GM21360 (cell line): Measurements from ENCODE around the gene GRM4.

Source experiments
- ATAC-seq: cut with Tn5 transposase; IDR thresholded peaks from one replicate; pipeline ENCODE4 v1.9.1; 2021; ENCODE audit warnings: mild to moderate bottlenecking, moderate library complexity; ENCODE audit not compliant: unreplicated experiment

Gene GRM4

DNA sequence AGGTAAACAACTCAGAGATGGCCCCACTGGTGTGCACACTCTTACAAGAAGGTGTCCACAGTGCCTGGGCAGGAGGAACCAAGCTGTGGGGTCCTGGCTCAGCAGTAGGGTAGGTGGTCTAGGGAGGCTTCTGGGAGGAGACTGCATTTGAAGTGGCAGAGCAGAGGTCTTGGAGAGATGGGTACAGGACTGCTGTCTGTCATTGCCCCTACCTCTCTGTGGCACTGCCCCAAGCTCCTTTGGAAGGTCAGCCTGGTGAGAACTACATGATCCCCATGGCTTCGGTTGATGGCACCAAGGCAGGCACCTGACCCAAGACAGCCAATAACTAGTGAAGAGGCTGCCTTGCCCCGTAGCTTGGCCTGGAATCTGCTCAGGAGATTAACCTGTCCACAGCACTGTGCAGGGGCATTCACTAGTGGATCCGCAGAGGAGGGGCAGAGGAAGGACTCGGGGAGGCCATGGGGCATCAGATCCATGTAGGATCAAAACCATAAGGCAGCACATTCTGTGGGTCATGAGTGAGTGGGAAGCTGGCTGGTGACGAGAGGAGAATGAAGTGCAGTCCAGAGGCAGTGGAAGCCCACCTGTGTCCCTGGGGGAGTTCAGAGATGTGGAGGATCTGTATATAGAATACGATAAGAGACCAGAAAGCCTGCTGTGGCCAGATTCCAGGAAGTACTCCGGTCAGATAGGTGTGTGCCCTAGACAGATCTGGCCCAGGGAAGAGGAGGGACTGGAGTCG, 162.0 kb downstream of the GRM4 start:
- no peak for ATAC-seq

DNA sequence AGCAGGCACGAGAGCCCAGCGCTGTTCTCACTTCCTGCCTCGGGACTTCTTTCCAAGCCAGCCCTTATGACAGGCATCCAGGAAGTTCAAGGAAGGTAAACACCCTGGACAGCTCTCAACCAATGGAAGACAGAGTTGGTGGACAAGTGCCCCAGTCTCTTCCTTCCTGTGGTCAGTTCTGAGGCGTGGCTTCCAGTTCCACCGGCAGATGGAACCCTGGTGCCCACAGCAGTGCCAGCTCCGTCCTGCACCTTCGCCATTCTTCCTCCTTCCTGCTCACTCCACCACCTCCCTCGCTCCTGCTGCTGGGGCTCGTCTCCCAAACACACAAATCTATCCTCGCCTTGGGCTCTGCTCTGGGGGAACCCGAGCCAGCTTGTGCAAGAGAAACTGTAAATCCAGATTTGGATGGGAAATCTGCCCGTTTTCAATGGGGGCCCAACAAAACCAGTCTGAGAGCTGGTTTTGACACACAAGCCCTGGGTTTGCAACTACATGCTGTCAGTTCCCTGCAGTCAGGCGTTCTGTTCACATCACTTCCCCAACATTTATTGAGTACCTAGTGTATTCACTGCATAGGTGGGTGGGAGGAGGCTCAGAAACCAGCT, 162.7 kb downstream of the GRM4 start:
- no peak for ATAC-seq

DNA sequence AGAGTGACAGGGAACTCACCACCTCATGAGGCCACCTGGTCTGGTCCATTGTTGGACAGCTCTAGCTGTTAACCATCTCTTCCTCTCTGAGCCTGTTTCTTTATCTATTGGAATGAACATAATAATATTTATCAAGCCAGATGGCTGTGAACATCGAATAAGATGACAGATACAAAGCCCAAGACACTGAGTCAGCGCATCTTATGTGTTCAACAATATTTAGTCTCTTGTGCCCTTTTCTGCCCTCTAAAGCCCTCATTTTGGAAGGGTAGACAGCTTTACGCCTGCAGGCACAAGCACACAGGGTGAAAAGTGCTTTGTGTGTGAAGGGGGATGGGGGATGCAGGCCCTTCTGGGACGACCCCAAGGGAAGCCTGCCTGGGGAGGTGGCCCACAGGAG, 164.0 kb downstream of the GRM4 start:
- no peak for ATAC-seq

DNA sequence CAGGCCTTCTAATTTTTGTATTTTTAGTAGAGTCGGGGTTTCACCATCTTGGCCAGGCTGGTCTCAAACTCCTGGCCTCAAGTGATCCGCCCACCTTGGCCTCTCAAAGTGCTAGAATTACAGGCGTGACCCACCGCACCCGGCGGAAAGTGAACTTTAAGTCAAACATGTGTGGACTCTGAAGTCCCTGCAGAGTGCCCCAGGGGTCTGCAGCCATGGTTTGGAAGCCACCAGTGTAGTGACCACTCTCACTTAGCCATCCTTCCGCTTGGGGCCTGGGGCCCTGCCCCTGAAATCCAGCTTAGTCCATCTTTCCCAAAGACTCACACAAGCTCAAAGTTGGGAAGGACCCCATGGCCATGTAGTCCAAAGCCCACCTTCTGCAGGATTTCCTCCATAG, 164.5 kb downstream of the GRM4 start:
- ATAC-seq = no peak

DNA sequence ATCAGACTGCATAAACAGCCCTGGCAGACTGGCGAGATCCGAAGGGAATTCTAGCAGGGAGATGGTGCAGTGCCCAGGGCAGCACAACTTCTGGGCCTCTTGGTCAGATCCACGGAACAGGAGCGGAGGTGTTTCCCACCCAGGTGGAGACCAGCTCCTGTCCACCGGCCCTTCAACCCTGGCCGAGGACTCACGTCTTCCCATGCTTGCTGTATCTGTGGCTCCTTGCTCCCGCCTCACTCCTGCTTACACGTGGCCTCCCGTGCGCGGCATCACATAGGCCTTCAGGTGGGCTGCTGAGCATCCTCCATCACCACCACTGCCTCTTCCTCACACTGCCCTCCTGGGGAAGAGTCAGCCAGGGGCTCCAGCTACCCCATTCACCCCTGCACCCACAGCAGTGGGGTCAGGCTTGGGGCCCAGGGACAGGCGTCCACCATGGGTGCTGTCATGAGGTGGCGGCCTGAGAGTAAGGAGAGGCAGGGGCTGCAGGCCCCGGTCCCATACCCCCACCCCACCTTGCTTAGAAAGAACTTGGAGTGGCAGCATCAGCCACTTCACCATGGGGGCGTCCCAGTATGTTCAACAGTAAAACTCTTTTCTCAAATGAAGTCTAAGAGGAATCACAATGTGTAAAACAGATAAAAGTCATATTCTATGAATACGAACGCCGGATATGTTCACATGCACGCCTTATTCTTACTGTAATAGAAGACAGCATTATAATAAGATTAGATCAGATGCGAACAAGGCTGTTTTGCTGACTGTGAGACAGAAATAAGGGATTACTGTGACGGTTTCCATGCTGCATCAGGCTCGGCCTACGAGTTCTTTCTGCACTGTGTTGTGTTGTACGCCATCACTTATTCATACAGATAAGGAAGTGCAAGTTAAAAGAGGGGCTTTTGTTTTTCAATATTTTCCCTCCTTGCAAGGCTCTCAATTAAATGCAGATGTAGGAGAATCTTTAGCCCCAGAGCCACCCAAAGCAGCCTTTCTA, 165.4 kb downstream of the GRM4 start:
- no peak for ATAC-seq

DNA sequence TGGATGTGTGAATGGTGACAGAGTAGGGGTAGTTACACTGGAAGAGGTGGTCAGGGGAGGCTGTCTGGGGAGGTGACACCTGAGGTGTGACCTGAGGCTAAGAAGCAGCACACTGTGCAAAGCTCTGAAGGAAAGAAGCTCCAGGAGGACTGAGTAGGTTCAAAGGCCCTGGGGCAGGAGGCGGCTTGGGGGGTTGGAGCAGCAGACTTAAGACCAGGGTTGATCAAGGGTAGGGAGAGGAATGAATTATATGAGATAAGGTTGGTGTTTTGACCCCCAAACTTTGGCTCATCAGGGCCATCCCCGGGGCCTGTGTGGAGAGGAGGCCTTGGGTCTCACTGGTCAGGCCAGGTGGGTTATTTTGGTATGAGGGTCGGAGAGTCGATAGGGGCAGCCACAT, 166.1 kb downstream of the GRM4 start:
- no peak for ATAC-seq

DNA sequence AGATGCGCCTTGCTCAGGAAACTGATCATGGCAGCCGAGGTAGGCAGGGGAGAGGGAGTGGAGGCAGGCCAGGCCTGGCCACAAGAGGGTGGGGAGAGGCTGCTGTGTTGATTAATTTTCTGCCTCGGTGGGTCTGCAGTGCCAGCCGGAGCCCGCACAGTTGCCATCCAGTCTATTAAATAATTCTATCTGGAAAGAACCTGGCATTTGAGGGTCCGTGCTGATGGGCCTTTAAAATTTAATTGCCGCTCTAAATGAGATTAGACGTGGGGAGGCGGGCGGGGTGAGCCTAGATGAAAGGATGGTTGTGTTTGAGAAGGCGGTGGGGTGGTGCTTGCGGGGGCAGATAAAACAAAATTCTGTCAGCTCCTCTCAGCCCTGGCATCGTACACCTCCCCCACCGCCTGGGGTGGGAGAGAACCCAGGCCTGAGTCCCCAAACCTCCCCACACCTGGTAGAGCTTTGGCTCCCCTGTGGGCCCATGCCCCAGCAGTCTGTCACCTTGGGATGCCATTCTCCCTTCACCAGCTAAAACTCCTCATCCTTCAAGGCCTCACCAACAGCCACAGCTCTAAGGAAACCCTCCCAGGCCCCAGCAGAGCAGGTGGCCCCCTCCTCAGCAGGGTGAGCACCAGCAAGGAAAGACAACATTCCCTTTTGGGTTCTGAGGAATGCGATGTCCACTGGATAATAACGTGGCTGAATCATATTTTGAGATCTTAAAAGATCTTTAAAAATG, 167.3 kb downstream of the GRM4 start:
- ATAC-seq = no peak

DNA sequence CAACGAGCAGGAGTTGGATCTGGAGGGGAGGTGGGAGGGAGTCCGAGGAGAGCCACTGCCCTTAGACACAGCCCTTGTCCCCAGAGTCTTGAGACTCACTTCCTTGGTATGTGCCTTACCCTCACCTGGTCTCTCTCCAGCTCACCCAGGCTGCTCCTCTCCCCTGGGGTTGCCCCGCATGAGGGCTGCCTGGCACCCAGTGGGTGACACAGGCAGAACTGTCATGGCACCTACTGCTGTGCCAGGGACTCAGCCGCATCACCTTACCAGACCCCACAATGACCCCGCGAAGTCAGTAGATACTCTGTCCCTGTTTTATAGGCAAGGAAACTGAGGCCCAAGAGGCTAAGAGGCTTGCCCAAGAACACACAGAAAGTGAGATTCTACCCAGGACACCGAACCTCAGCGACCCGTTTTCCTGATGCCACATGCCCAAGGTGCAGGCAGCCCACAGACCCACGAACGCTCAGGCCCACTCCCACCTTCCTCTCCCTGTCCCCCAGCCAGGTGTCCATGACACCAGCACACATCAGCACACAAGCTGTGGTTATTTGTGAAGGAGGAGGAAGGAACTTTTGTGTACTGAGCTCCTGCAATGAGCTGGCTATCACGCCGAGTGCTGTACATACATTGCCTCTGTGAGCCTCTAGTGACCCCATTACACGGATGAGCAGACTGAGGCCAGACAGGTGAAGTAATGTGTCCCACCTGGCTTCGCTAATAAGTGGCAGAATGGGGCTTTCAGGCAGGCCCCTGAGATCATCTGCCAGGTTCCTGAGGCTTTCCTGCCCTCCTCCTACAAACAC, 168.1 kb downstream of the GRM4 start:
- ATAC-seq = no peak

DNA sequence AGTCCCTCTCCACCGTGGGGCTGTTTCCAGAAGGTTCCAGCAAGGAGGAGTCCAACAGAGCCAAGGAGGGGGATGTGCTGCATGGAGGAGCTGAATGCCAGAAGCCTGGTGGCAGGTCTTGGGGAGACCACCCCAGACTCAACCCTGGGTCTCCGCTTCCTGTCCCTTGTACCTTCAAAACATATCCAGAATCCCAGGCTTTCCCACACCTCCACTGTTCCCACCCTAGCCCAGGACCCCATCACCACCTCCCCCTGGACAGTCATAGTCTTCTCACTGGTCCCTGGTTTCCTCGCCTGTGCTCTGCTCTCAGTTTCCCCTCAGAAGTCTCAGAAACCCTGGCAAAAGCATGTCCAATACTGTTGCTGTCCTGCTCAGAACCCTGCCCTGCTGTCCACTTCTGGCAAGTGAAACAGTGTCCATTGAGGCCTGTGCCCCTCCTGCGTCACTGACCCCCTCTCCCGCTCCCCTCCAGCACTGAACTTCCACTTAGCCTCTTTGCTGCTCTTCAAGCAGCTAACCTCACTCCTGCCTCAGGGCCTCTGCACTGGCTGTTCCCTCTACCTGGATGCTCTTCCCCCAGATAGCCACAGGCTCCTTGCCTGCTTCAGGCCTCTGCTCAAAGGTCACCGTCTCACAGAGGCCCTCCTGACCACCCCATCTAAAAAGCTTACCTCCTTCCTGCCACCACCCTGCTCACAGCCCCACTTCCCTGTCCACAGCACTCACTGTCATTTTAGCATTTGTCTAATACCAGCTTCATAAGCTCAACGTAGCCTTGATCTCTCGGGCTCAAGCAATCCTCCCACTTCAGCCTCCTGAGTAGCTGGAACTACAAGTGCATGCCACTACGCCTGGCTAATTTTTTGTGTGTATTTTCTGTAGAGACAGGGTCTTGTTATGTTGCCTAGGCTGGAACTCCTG, 169.2 kb downstream of the GRM4 start:
- no peak for ATAC-seq

DNA sequence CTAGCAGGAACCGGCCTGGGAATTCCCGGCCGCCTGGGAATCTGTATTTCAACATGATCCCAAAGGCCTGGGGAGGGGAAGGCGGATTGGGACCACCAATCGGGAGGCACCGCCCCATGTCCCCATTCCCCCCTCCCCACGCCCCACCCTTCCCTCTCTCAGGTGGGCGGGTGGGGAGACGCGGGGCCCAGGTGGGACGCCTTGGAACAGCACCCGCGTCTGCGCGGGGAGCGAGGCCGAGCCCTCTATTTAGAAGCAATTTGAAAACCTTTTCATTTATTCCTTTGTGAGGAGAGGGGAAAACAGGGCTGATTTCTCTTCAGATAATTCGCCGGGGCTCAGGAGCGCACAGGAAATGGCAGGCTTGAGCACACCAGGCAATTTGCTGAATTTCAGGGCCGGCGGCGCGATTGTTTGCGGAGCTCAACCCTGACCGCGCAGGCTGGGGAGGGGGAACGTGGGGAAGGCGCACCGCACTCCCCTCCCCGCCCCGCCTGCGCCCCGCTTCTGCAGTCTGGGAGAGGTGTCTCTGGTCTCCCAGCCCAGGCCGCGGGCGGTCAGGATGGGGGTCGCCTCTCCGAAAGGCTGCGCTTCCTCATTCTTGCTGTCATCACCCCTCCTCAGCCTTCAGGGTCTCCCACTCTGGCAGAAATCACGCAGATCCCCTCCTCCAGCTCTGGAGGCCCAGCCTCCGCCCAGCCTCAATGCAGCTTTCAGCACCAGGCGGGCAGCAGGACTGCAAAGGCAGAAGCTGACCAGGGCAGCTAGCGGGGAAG, 170.0 kb downstream of the GRM4 start:
- ATAC-seq = no peak

DNA sequence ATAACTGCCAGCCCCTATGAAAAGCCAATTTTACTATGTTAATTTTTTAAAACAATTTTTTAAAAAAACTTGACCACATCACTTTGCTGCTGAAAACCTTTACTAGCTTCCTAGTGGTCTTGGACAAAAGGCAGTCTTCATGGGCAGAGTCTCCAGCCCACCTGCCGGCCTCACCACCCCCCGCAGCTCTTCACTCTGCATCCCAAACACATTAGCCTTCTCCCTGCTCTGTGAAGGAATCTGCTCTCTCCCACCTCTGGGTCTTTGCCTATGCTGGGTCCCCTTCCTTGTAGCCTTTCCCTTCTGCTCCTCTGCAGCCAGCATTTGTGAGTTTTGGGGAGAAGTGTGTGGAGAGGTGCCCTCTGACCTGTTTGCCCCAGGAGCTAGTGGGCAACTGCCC, 171.4 kb downstream of the GRM4 start:
- no peak for ATAC-seq

DNA sequence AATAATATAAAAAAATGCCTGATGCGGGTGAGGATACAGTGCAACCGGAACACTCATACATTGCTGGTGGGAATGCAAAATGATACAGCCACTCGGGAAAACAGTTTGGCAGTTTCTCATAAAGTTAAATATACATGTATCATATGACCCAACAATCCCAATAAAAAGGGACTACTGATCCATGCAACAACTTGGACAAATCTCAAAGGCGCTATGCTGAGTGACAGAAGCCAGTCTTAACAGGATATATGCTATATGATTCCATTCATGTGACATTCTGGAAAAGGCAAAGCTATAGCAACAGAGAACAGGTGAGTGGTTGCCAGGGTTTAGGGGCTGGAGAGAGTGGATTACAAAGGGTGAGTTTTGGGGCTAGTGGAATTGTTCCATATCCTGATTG, 171.9 kb downstream of the GRM4 start:
- ATAC-seq = no peak

DNA sequence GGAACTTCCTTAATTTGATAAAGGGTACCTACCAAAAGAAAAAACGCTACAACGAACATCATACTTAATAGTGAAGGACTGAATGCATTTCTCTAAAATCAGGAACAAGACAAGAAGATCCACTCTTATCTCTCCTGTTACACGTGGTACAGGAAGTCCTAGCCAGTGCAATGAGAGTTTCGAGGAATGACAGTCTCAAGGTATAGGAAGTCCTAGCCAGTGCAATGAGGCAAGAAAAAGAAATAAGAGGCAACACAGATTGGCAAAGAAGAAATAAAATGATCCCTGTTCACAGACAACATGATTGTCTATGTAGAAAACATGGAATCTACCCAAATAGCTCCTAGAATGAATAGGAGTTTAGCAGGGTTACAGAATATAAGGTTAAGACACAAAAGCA, 174.3 kb downstream of the GRM4 start:
- no peak for ATAC-seq
